Endodermal cell (in vitro differentiated cells): ENCODE measurements around the gene SPTLC2. TPM values are rescaled to one million over a fixed set of nuclear protein-coding genes. Genes with fewer than 3 reads are reported as not detected.

Experiments used
- DNase-seq: peaks from one replicate; pipeline ENCODE4 v3.0.0-alpha.2; 2017
- H3K27ac ChIP-seq: 2 replicates; pipeline ENCODE4 v1.5.1; 2013; ENCODE audit warnings: mild to moderate bottlenecking, low read depth, low read length, moderate library complexity
- H3K27me3 ChIP-seq: 2 replicates; pipeline ENCODE4 v1.6.1; 2013; ENCODE audit warnings: mild to moderate bottlenecking, low read length, moderate library complexity; ENCODE audit not compliant: insufficient read depth, control insufficient read depth, poor library complexity, severe bottlenecking
- H3K36me3 ChIP-seq: 2 replicates; pipeline ENCODE4 v1.7.0; 2013; ENCODE audit warnings: mild to moderate bottlenecking, low read length, moderate library complexity; ENCODE audit not compliant: control insufficient read depth, insufficient read depth
- H3K4me1 ChIP-seq: one replicate; pipeline ENCODE4 v1.7.0; 2013; ENCODE audit warnings: low read length; ENCODE audit not compliant: control insufficient read depth, insufficient read depth
- H3K4me3 ChIP-seq: 2 replicates; pipeline ENCODE4 v1.5.1; 2013; ENCODE audit warnings: mild to moderate bottlenecking, low read length, moderate library complexity
- H3K9ac ChIP-seq: 2 replicates; pipeline ENCODE4 v1.6.1; 2013; ENCODE audit warnings: mild to moderate bottlenecking, low read length, moderate library complexity; ENCODE audit not compliant: poor library complexity, severe bottlenecking; ENCODE audit errors: extremely low read depth
- H3K9me3 ChIP-seq: 2 replicates; pipeline ENCODE4 v1.6.1; 2013; ENCODE audit warnings: mild to moderate bottlenecking, low read length, moderate library complexity; ENCODE audit not compliant: control insufficient read depth
- H3K27ac Mint-ChIP-seq: 2 replicates; pipeline ENCODE4 v1.8.0; 2020; ENCODE audit warnings: mixed read lengths
- H3K27me3 Mint-ChIP-seq: 2 replicates; pipeline ENCODE4 v1.8.0; 2021; ENCODE audit warnings: mild to moderate bottlenecking, mixed read lengths; ENCODE audit not compliant: insufficient read depth
- H3K36me3 Mint-ChIP-seq: 2 replicates; pipeline ENCODE4 v1.8.0; 2020; ENCODE audit warnings: low read depth, mixed read lengths
- H3K4me1 Mint-ChIP-seq: 2 replicates; pipeline ENCODE4 v1.8.0; 2020; ENCODE audit warnings: mixed read lengths
- H3K4me3 Mint-ChIP-seq: 2 replicates; pipeline ENCODE4 v1.8.0; 2020; ENCODE audit warnings: mild to moderate bottlenecking, moderate library complexity, mixed read lengths
- H3K9me3 Mint-ChIP-seq: 2 replicates; pipeline ENCODE4 v1.8.0; 2020; ENCODE audit warnings: mild to moderate bottlenecking, mixed read lengths
- WGBS, 2 experiments: methylation state at CpG; one replicate each; pipeline versions ENCODE4 v1.1.5 to v1.1.7; 2013; ENCODE audit warnings: missing lambda C conversion rate in 2 of 2, mixed read lengths in 1 of 2; ENCODE audit not compliant: insufficient coverage in 1 of 2, insufficient read length in 1 of 2; 5-methylcytosine and 5-hydroxymethylcytosine counted together
- total RNA-seq, 2 donors: library from RNA; stranded (reverse); fragmentation: NEBNext Ultra II Directional in 1 of 2; extraction: Animal tissue kit (Norgen Biotek cat#: 25700) in 1 of 2; gene quantifications; 2 replicates in 1 of 2; 3 replicates in 1 of 2; pipeline ENCODE4 v1.2.1, GENCODE V29; 2021
- TF ChIP-seq, protein P1 (sequence below): fragments of 200-600 bp; sonication (generic); conservative IDR thresholded peaks from 2 replicates; pipeline ENCODE4 v1.5.0; 2021; ENCODE audit warnings: antibody characterized with exemption, mild to moderate bottlenecking

The SPTLC2 gene
- total RNA-seq, 2 donors from 2014 or later: 32.6 to 32.7 TPM

DNA sequence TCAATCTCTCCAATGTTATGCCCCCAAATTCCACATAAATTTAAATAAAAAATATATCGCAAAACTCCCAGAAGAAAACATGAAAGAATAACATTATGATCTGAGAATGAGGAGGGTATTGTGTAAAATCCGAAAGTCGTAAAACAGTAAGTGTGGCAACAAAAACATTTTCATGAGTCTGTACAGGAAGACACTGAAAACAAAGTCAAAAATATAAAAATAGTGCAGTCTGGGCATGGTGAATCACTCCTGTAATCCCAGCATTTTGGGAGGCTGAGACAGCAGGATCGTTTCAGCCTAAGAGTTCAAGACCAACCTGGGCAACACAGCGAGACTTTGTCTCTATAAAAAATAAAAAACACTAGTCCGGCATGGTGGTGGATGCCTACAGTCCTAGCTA, 57.1 kb downstream of the SPTLC2 start:
- H3K27ac ChIP-seq: no peak overlapping the region

DNA sequence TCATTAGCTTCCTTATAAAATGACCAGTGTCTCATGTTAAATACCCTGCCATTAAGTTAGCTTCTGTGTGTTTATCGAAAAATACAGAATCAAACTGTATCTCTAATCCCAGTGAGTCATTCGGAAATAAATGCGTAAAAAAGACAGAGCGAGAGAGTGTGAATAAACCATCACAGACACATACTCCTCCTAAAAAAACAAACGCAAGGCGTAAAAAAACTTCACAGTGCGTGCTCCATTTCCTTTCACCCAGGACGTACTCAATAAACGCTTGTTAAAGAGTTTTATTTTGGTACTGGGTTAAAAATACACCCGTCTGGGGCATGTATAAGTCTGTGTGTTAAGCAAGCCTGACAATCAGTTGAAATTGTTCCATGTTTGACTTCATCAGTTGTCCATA, 59.0 kb downstream of the SPTLC2 start:
- Mint-ChIP-seq H3K36me3 (peaks cover 73% of the 10 kb centered on the region), H3K9me3 (no peaks in the 10 kb centered on the region), H3K4me3 (no peak overlapping the region), H3K27me3 (no peaks in the 10 kb centered on the region), H3K27ac (no peak overlapping the region), H3K4me1 (no peaks in the 10 kb centered on the region)
- no peak overlapping the region for H3K4me3 ChIP-seq
- no peak overlapping the region for H3K9ac ChIP-seq
- no peaks in the 10 kb centered on the region for H3K4me1 ChIP-seq
- H3K27me3 ChIP-seq: no peaks in the 10 kb centered on the region
- H3K27ac ChIP-seq: no peak overlapping the region
- H3K36me3 ChIP-seq: peaks cover 82% of the 10 kb centered on the region
- no peak for DNase-seq
- WGBS, 2 experiments: 91 to 96% methylated on average over 9 to 10 of the region's 10 CpGs
- no peaks in the 10 kb centered on the region for H3K9me3 ChIP-seq
- TF ChIP-seq, protein P1, sequence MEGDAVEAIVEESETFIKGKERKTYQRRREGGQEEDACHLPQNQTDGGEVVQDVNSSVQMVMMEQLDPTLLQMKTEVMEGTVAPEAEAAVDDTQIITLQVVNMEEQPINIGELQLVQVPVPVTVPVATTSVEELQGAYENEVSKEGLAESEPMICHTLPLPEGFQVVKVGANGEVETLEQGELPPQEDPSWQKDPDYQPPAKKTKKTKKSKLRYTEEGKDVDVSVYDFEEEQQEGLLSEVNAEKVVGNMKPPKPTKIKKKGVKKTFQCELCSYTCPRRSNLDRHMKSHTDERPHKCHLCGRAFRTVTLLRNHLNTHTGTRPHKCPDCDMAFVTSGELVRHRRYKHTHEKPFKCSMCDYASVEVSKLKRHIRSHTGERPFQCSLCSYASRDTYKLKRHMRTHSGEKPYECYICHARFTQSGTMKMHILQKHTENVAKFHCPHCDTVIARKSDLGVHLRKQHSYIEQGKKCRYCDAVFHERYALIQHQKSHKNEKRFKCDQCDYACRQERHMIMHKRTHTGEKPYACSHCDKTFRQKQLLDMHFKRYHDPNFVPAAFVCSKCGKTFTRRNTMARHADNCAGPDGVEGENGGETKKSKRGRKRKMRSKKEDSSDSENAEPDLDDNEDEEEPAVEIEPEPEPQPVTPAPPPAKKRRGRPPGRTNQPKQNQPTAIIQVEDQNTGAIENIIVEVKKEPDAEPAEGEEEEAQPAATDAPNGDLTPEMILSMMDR: no peak

More for the DNA sequence above, 57.1 kb downstream of the SPTLC2 start:
- Mint-ChIP-seq H3K4me1 (no peaks in the 10 kb centered on the region), H3K27ac (no peak overlapping the region), H3K9me3 (no peaks in the 10 kb centered on the region), H3K4me3 (no peak overlapping the region), H3K36me3 (peaks cover 70% of the 10 kb centered on the region), H3K27me3 (no peaks in the 10 kb centered on the region)
- Histone ChIP-seq H3K9me3 (no peaks in the 10 kb centered on the region), H3K4me1 (no peaks in the 10 kb centered on the region), H3K9ac (no peak overlapping the region), H3K36me3 (peaks cover 80% of the 10 kb centered on the region), H3K27me3 (no peaks in the 10 kb centered on the region), H3K4me3 (no peak overlapping the region)
- TF ChIP-seq, protein P1: no peak
- no peak for DNase-seq
- 93 to 97% methylated on average over 6 of the region's 6 CpGs for WGBS, 2 experiments

DNA sequence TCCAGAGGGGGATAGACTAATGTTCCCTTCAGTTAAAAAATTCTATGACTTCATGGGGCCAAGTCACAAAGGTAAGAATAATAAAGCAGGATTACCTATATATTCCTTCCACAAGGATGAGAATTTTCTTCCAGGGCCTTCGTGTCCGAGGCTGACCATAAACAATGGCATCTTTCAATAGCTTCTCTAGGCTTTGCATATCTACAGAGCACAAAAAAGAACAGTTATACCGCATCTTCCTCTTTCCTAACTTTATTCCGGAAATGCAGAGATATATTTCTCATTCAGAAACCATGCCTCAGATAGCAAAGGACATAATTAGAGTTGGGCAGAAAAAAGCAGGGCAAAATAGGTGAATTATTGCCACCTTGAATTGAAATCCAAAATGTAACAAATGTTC, 59.5 kb downstream of the SPTLC2 start:
- no peak overlapping the region for H3K27ac Mint-ChIP-seq
- Histone ChIP-seq H3K4me3 (no peak overlapping the region), H3K9ac (no peak overlapping the region), H3K27me3 (no peaks in the 10 kb centered on the region), H3K36me3 (peaks cover 83% of the 10 kb centered on the region), H3K9me3 (no peaks in the 10 kb centered on the region), H3K4me1 (no peaks in the 10 kb centered on the region), H3K27ac (no peak overlapping the region)
- WGBS, 2 experiments: 84 to 93% methylated on average over 2 to 4 of the region's 4 CpGs
- DNase-seq: no peak
- H3K4me1 Mint-ChIP-seq: no peaks in the 10 kb centered on the region
- H3K27me3 Mint-ChIP-seq: no peaks in the 10 kb centered on the region
- TF ChIP-seq, protein P1: no peak
- peaks cover 73% of the 10 kb centered on the region for H3K36me3 Mint-ChIP-seq
- H3K4me3 Mint-ChIP-seq: no peak overlapping the region
- no peaks in the 10 kb centered on the region for H3K9me3 Mint-ChIP-seq
